GM19438 (cell line): Measurements from ENCODE around the gene LYRM4.

Source experiments
- ATAC-seq: cut with Tn5 transposase; IDR thresholded peaks from one replicate; pipeline ENCODE4 v1.9.1; 2021; ENCODE audit warnings: low read depth; ENCODE audit not compliant: unreplicated experiment

The LYRM4 gene

DNA sequence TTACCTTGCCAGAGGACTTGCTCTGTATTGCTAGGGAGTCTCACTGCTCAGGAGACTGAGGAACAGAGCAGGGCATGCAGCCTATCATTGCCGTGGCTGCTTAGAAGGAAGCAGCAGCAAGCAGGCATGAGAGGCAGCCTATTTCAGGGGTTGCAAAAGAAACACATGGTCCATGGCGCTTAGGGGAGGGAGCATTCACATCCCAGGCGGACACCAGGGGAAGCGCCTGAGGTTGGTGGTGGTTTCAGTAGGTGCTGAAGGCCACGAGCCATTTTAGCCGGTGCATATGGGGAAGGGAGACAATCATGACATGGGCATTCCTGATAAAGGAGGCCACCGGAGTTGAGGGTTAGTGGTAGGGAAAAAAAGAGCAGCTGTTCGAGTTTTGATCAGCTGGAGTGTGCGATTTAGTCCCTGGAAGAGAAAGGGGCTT lies 21.5 kb upstream of the LYRM4 start:
- ATAC-seq = no peak

- ATAC-seq = no peak
These were observed 20.2 kb upstream of the LYRM4 start for GRCh38 chr6:5280920-5281319.

- ATAC-seq = no peak
These were observed 19.2 kb upstream of the LYRM4 start for GRCh38 chr6:5279891-5280338.

DNA sequence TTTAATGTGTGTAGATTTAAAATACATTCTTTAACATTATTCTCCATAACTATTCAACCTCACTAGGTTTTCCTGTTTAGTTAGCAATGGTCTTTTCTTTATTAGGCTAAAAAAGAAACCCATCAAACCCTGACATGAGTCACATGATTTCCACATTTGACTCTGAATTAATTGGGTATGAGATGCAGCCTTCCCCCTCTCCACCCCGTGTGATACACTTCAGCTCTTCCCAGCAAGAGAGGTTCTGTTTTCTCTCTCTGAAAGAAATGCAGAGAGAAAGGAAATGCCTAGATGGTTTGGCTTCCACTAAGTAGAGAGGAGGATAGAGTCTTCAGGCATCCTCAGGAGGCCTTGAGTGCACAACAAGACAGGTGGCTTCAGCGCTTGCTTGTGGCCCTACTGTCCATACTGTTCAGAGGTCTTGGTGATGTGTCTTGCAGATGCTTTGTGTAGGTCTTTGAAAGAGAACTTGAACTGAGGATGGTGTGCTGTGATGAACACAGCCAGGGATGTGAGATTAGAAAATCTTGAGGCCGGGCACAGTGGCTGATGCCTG lies 17.9 kb upstream of the LYRM4 start:
- no peak for ATAC-seq

DNA sequence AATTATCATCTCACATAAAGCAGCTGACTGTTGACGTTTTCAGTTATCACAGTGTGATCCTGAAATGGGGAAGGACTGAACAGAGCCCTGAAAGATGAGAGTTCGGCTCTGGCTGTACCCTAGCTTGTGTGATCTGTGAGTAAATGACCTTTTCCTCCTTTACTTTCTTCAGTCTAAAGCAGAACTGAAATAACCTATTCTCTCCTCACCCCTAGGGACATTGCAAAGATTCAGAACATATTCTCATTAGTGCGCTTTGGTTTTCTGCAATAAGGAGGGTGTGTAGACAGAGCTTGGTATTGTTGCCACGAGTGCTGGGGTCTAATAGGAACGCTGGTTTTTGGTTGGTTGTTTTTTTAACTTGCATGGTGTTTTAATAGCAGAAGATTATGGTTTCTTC lies 17.3 kb upstream of the LYRM4 start:
- no peak for ATAC-seq

- ATAC-seq = no peak
These were observed 16.8 kb upstream of the LYRM4 start for GRCh38 chr6:5277589-5277988.

GRCh38 chr6:5276581-5276980 lies 15.8 kb upstream of the LYRM4 start:
- ATAC-seq = no peak

DNA sequence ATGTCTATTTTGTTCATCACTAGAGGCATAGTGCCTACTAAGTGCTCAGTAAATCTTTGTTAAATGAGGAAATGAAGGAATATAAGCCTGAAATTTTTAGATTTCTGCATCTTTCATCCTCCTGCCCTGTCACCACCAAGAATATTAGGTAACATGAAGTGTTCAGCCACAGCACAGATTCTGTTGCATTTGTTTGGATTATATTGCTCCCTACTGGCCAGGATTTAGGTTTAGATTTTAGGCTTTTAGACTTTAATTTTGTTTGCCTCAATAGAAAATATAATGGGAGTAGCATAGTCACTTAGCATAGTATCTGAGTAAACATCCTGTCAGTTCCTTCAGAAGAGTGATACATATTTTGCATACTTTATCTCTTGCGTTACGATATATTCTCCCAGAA lies 14.7 kb upstream of the LYRM4 start:
- no peak for ATAC-seq

DNA sequence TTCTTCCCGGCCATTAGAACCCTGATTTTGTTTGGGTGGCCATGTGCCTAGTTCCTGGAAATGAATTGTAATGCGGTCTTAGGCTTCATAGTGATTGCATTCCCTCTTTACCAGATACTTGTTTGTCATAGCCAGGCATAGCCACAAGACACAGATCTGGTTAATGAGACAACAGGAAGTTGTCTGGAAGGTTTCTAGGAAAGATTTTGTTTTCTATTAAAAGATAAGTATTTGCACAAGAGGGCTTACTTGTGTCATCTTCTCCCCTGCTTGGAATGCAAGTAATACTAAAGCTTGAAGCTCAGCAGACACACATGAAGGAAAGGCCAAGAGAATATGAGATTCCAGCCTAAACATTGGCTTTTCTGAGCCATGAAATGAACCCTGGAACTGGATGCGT lies 13.5 kb upstream of the LYRM4 start:
- ATAC-seq = no peak

DNA sequence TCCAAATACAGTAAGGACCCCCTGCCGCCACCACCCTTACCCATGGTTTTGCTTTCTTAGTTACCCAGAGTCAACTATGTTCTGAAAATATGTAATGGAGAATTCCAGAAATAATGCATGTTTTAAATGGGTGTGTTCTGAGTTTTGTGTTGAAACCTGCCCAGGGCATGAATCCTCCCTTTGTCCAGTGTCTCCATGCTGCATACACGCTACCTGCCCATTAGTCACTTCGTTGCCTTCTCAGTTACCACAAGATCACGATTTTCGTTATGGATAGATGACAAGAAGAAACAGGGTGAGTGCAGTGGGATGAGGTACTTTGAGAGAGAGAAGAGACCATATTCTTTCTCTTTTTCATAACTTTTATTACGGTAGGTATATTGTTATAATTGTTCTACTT lies 11.2 kb upstream of the LYRM4 start:
- no peak for ATAC-seq

- ATAC-seq = no peak
These were observed 9.4 kb upstream of the LYRM4 start for GRCh38 chr6:5270093-5270680.

- no peak for ATAC-seq
These were observed 5.7 kb upstream of the LYRM4 start for GRCh38 chr6:5266423-5266822.

- no peak for ATAC-seq
These were observed 877 bp upstream of the LYRM4 start for GRCh38 chr6:5261545-5262109.

DNA sequence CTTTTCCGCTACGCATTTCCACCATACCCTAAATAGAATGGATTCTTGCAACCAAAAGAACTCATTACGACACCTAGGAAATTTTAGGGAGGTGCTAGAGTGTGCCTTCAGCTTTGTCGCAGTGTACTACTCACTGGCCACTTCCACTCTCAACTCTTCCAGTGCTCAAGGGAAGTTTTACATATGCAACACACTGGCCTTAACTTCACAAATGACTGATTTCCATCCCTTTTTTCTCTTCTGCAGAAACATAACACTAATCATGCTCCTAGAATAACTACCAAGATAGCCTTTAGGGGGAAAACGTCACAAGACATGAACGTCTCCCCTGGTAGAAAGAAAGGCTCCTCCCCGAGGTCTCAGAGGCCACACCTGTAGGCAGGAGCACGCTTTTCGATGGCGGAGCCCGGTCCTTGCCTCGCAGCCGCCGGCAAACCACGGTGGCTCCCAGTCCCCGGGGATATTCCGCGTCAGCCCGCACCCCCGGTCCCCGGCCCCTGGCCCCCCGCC lies 584 bp downstream of the LYRM4 start:
- peak; percentile 67 for ATAC-seq

- no peak for ATAC-seq
These were observed 1.3 kb downstream of the LYRM4 start for GRCh38 chr6:5259428-5259827.

DNA sequence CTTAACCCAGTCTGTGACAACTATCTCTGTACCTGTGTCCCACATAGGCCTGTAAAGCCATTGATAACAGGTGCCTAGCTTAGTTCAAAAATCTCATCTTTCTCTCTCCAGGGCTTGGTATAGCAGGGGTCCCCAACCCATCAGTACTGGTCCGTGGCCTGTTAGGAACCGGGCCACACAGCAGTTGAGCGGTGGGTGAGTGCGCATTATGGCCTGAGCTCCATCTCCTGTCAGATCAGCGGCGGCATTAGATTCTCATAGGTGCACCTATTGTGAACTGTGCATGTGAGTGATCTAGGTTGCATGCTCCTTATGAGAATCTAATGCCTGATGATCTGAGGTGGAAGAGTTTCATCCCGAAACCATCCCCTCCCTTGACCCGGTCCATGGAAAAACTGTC lies 3.4 kb downstream of the LYRM4 start:
- no peak for ATAC-seq

- ATAC-seq = no peak
These were observed 3.8 kb downstream of the LYRM4 start for GRCh38 chr6:5256952-5257351.

DNA sequence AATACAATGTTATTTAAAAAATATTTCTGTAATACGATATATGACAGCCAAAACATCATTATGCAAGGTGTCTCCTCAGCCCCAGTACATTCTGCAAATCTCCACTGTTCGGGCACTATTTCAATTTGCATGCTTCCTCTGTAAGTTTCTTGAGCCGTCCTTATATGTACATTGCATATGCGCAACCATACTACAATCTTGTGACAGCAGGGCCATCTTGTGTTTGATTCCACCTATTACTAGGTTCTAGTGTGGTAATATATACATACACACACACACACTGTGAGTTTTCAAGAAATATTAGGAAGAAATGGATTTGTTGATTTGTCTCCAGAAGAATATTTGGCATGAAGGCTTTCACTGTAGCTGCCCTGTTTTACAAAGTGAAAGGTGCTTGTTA lies 9.8 kb downstream of the LYRM4 start:
- ATAC-seq = no peak

- ATAC-seq = no peak
These were observed 10.3 kb downstream of the LYRM4 start for GRCh38 chr6:5250451-5250850.

GRCh38 chr6:5249451-5250122 lies 11.2 kb downstream of the LYRM4 start:
- no peak for ATAC-seq

GRCh38 chr6:5248302-5249098 lies 12.2 kb downstream of the LYRM4 start:
- ATAC-seq = no peak
